Body of pancreas (tissue), 4 donors: ENCODE measurements around the gene SSX2IP.

ENCODE experiments used
- POLR2A ChIP-seq, 3 donors: fragments of 450-650 bp; IDR thresholded peaks; one replicate each; pipeline ENCODE4 v1.6.1; 2016; ENCODE audit warnings: antibody characterized with exemption in 3 of 3, mild to moderate bottlenecking in 2 of 3
- TF ChIP-seq, protein P1 (sequence below), 7 experiments: fragments of 450-650 bp in 4 of 7; fragments of 200-600 bp in 3 of 7; sonication (generic) in 3 of 7; IDR thresholded peaks; one replicate each; pipeline ENCODE4 v1.5.1; 2016 to 2019; ENCODE audit warnings: antibody characterized with exemption in 7 of 7

DNA sequence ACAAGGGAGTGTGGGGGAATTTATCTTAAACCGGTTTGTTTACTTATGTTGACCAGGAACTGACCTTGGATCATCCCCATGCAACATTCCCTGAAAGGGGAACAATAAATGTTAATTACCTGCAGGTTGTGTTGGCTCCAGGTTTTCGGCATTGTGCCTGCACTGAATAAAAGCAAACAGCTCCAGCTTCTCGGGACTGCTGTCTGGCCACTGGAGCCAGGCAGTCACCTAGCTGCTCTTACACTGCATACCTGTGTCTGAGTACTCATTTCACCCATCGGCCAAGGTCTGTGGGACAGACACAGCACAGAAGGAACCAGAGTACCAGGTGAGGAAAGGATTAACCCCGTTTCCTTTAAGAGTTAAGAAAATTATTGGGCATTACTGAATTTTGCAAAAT, 83.3 kb downstream of the SSX2IP start:
- no peak for TF ChIP-seq POLR2A (IDR thresholded peaks at IDR 0.05)
- TF ChIP-seq, protein P1, sequence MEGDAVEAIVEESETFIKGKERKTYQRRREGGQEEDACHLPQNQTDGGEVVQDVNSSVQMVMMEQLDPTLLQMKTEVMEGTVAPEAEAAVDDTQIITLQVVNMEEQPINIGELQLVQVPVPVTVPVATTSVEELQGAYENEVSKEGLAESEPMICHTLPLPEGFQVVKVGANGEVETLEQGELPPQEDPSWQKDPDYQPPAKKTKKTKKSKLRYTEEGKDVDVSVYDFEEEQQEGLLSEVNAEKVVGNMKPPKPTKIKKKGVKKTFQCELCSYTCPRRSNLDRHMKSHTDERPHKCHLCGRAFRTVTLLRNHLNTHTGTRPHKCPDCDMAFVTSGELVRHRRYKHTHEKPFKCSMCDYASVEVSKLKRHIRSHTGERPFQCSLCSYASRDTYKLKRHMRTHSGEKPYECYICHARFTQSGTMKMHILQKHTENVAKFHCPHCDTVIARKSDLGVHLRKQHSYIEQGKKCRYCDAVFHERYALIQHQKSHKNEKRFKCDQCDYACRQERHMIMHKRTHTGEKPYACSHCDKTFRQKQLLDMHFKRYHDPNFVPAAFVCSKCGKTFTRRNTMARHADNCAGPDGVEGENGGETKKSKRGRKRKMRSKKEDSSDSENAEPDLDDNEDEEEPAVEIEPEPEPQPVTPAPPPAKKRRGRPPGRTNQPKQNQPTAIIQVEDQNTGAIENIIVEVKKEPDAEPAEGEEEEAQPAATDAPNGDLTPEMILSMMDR (IDR thresholded peaks at IDR 0.05) = no peak
